Psoas muscle (tissue), 8 donors: ENCODE measurements around the gene BGN. TPM values are rescaled to one million over a fixed set of nuclear protein-coding genes. Genes with fewer than 3 reads are reported as not detected.

ENCODE experiments used
- ATAC-seq, 4 donors: fragments of 200-7000 bp; cut with Tn5 transposase; one replicate each; pipeline ENCODE4 v1.9.1; 2020; ENCODE audit warnings: moderate library complexity in 3 of 4, mild to moderate bottlenecking in 2 of 4
- DNase-seq, 2 donors: peaks; one replicate each; pipeline ENCODE4 v3.0.0-alpha.2; 2020
- H3K27ac ChIP-seq: fragments of 200-600 bp; one replicate; pipeline ENCODE4 v1.8.0; 2022
- H3K27me3 ChIP-seq, 3 donors: fragments of 200-600 bp in 1 of 3; one replicate each; pipeline versions ENCODE4 v1.6.1 to v1.8.0; 2013 to 2022; ENCODE audit warnings: low read length in 2 of 3, mild to moderate bottlenecking in 2 of 3, moderate library complexity in 1 of 3; ENCODE audit not compliant: insufficient read depth in 3 of 3
- H3K36me3 ChIP-seq, 2 donors: fragments of 200-600 bp in 1 of 2; one replicate each; pipeline versions ENCODE4 v1.6.1 to v1.8.0; 2013 to 2022; ENCODE audit warnings: low read depth in 1 of 2, mild to moderate bottlenecking in 1 of 2, moderate library complexity in 1 of 2; ENCODE audit not compliant: insufficient read depth in 1 of 2
- H3K4me1 ChIP-seq: fragments of 200-600 bp; one replicate; pipeline ENCODE4 v1.8.0; 2022
- H3K4me3 ChIP-seq: fragments of 200-600 bp; one replicate; pipeline ENCODE4 v1.8.0; 2022; ENCODE audit warnings: mild to moderate bottlenecking
- H3K9me3 ChIP-seq: fragments of 200-600 bp; one replicate; pipeline ENCODE4 v1.8.0; 2022
- WGBS, 3 donors: extraction: QIAGEN DNeasy Blood & Tissue Kit; methylation state at CpG; one replicate each; pipeline versions ENCODE4 v1.1.6 to v1.1.7; 2013; 5-methylcytosine and 5-hydroxymethylcytosine counted together
- intact Hi-C, 2 donors: fragments of 100-400 bp; cut with DNase I; formaldehyde crosslinking; loops; one replicate each; pipeline versions ENCODE4 v1.11.0 to v1.14.2; 2022
- polyA plus RNA-seq, 3 donors: library from polyadenylated mRNA; stranded (reverse); fragments of 200-250 nt; gene quantifications; one replicate each; pipeline ENCODE4 v1.2.3, GENCODE V29; 2013
- total RNA-seq, 4 donors: library from RNA; stranded (reverse); fragmentation: NEBNext Ultra II Directional in 2 of 4; extraction: Animal tissue kit (Norgen Biotek cat#: 25700) in 2 of 4; gene quantifications; one replicate each; pipeline versions ENCODE4 v1.2.1 to v1.2.4, GENCODE V29; 2021 to 2023
- TF ChIP-seq, protein P1 (sequence below): fragments of 200-600 bp; IDR thresholded peaks from one replicate; pipeline ENCODE4 v1.8.0; 2022; ENCODE audit warnings: antibody characterized with exemption
- donor health status: healthy with polysubstance abuse.
- donor health status: DM: no; HTN: no; CAD: no; lungs with moderate emphysema.
- donor health status: Bipolar disorder and iron deficiency.
- donor health status: healthy.
- donor health status: DM: yes; HTN: yes; CAD: no.
- donor health status: DM: no; HTN: no; CAD: no.
- donor health status: DM: no; HTN: no; CAD: no.
- donor health status: DM: yes; HTN: yes; CAD: no.

Gene BGN
- total and polyA plus RNA-seq, 7 donors, result 6.7 to 62.4 (median 12.6) TPM

DNA sequence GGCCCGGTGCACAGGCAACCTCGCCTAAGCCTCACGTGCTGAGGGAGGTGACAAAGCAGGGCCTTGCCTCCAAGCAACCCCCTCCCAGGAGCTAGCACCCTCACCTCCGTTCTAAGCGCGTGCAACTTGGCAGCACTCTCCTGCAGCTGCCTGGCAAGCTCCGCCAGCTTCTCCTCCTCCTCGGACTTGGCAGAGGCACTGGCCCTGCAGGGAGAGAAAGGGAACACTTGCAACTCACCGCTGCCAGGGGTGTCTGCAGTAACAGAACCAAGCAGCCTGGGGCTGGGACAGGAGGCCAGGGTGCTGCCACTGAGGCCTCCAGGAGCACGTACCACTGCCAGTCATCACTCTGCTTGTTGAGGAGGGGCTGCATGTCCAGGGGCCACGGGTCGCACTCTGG is 38.6 kb upstream of the BGN start:
- H3K4me3 ChIP-seq, result no peak overlapping the region
- DNase-seq (peak; percentile 34 to 78), ATAC-seq (peak; percentile 81 to 92 (median 84))
- intact Hi-C loops, result no loop called here
- H3K27ac ChIP-seq, result no peak overlapping the region
- TF ChIP-seq, protein P1, sequence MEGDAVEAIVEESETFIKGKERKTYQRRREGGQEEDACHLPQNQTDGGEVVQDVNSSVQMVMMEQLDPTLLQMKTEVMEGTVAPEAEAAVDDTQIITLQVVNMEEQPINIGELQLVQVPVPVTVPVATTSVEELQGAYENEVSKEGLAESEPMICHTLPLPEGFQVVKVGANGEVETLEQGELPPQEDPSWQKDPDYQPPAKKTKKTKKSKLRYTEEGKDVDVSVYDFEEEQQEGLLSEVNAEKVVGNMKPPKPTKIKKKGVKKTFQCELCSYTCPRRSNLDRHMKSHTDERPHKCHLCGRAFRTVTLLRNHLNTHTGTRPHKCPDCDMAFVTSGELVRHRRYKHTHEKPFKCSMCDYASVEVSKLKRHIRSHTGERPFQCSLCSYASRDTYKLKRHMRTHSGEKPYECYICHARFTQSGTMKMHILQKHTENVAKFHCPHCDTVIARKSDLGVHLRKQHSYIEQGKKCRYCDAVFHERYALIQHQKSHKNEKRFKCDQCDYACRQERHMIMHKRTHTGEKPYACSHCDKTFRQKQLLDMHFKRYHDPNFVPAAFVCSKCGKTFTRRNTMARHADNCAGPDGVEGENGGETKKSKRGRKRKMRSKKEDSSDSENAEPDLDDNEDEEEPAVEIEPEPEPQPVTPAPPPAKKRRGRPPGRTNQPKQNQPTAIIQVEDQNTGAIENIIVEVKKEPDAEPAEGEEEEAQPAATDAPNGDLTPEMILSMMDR, result no peak
- no peaks in the 10 kb centered on the region for H3K36me3 ChIP-seq
- H3K27me3 ChIP-seq, result peaks cover 0 to 3% (median 0%) of the 10 kb centered on the region in 3 donors
- no peaks in the 10 kb centered on the region for H3K9me3 ChIP-seq
- no peaks in the 10 kb centered on the region for H3K4me1 ChIP-seq
- 32 to 56% (median 35%) methylated on average over 10 to 12 of the region's 12 CpGs for WGBS, 3 donors

DNA sequence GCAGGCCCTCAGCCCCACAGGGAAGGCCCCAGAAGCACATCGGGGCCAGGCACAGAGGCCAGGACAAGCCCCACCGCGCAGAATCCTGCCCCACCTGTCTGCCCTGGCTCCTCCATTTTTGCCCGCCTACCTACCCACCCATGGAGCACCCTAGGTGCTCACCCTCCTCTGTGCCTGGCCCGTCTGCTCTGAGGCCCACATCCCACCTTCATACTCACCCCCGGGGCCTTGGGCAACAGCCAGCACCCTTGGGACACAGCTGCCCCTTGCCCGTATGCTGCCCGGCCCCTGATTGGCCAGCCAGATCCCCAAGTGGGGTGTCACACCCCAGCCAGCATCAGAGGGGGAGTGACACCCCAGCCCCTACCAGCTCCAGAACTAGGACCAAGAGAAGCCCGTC is 38.1 kb upstream of the BGN start:
- Histone ChIP-seq H3K4me1 (no peaks in the 10 kb centered on the region), H3K36me3 (peaks cover 0 to 3% of the 10 kb centered on the region in 2 donors), H3K4me3 (no peak overlapping the region), H3K27ac (no peak overlapping the region), H3K27me3 (peaks cover 0 to 3% (median 0%) of the 10 kb centered on the region in 3 donors), H3K9me3 (no peaks in the 10 kb centered on the region)
- intact Hi-C loops, result no loop called here
- DNase-seq (peak; percentile 6 to 32), ATAC-seq (no peak)
- TF ChIP-seq, protein P1, result no peak
- WGBS, 3 donors, result 50 to 80% (median 51%) methylated on average over 2 to 9 of the region's 9 CpGs

- Histone ChIP-seq H3K9me3 (no peaks in the 10 kb centered on the region), H3K4me1 (no peaks in the 10 kb centered on the region), H3K36me3 (peaks cover 0 to 9% of the 10 kb centered on the region in 2 donors), H3K4me3 (no peak overlapping the region), H3K27me3 (peaks cover 0 to 3% (median 0%) of the 10 kb centered on the region in 3 donors), H3K27ac (no peak overlapping the region)
- TF ChIP-seq, protein P1, result no peak
- intact Hi-C loops, result no loop called here
- no peak for ATAC-seq
- peak; percentile 6 to 30 for DNase-seq
- WGBS, 3 donors, result 64 to 74% (median 65%) methylated on average over 14 to 18 of the region's 18 CpGs
Measured at GRCh38 chrX:153457136-153457825, 37.5 kb upstream of the BGN start.

DNA sequence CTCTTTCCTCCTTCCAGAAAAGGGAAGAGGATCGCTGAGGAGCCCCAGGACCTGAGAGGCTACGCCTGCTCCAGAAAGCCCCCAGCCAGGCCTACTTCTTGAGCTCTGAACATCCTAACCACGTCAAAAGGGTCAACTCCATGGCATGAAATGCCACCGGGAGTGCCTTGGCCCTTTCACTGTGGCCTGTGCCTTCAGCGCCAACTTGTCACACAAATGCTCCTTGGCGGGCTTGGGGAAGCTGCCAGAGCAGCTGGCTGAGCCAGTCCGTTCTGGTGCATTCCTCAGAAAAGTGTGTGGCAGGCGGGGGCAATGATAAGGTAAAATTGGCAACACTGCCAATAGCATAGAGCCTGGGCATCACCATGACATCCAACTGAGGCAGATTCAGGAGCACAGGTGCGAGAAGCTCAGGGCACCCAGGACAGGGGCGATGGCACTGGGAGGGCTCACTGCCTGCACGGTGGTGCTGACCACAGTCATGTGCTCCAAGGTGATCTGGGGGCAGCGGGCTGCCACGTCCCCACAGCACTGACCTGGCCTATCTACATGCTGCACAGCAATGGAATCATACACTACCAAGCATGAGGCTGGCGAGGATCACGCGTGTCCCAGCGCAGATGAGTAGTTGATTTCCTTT is 36.8 kb upstream of the BGN start:
- H3K9me3 ChIP-seq, result no peaks in the 10 kb centered on the region
- 70 to 85% (median 70%) methylated on average over 17 of the region's 17 CpGs for WGBS, 3 donors
- DNase-seq (peak; percentile 6 to 18), ATAC-seq (no peak)
- no peaks in the 10 kb centered on the region for H3K4me1 ChIP-seq
- peaks cover 0 to 9% of the 10 kb centered on the region in 2 donors for H3K36me3 ChIP-seq
- TF ChIP-seq, protein P1, result no peak
- H3K4me3 ChIP-seq, result no peak overlapping the region
- no peak overlapping the region for H3K27ac ChIP-seq
- peaks cover 0 to 3% (median 0%) of the 10 kb centered on the region in 3 donors for H3K27me3 ChIP-seq
- intact Hi-C loops, result no loop called here
